HepG2 (cell line): Measurements from ENCODE around the gene DPF1. TPM values are rescaled to one million over a fixed set of nuclear protein-coding genes. Genes with fewer than 3 reads are reported as not detected.

ENCODE experiments used
- ARID3A ChIP-seq: IDR thresholded peaks from 2 replicates; pipeline ENCODE4 v1.6.1; 2012; ENCODE audit warnings: low read depth, low read length, improper control_type of control experiment
- BATF2 ChIP-seq: sonication (generic); formaldehyde crosslinking; IDR thresholded peaks from 2 replicates; pipeline ENCODE4 v1.8.0; 2022; ENCODE audit warnings: mild to moderate bottlenecking, missing genetic modification reagents, moderate library complexity
- BCLAF1 ChIP-seq: fragments of 450-650 bp; IDR thresholded peaks from 2 replicates; pipeline ENCODE4 v1.6.1; 2017; ENCODE audit warnings: mild to moderate bottlenecking
- CCAR2 ChIP-seq: fragments of 200-400 bp; formaldehyde crosslinking; optimal IDR thresholded peaks from 2 replicates; pipeline ENCODE3; 2018; ENCODE audit warnings: low read depth, mild to moderate bottlenecking, low read length, moderate library complexity
- FOXO1 ChIP-seq: sonication (generic); formaldehyde crosslinking; IDR thresholded peaks from 2 replicates; pipeline ENCODE4 v1.4.0; 2020; ENCODE audit warnings: missing genetic modification reagents
- KDM2A ChIP-seq: sonication (generic); formaldehyde crosslinking; IDR thresholded peaks from 2 replicates; pipeline ENCODE4 v1.4.0; 2020; ENCODE audit warnings: low read depth, missing genetic modification reagents, borderline replicate concordance
- NR2F2 ChIP-seq: IDR thresholded peaks from 2 replicates; pipeline ENCODE4 v1.6.1; 2012; ENCODE audit warnings: low read depth, inconsistent platforms, borderline replicate concordance
- PITX1 ChIP-seq: sonication (generic); formaldehyde crosslinking; IDR thresholded peaks from 2 replicates; pipeline ENCODE4 v1.5.1; 2020; ENCODE audit warnings: mild to moderate bottlenecking, missing genetic modification reagents
- RFX3 ChIP-seq: IDR thresholded peaks from 2 replicates; pipeline ENCODE4 v1.6.1; 2016; ENCODE audit warnings: missing biosample characterization, missing genetic modification reagents
- RXRA ChIP-seq: sonication (generic); formaldehyde crosslinking; IDR thresholded peaks from 2 replicates; pipeline ENCODE4 v1.5.1; 2020; ENCODE audit warnings: missing genetic modification reagents
- ZMAT3 ChIP-seq: sonication (generic); formaldehyde crosslinking; conservative IDR thresholded peaks from 2 replicates; pipeline ENCODE4 v1.7.0; 2021; ENCODE audit warnings: missing genetic modification reagents
- ZNF282 ChIP-seq: fragments of 450-650 bp; IDR thresholded peaks from 2 replicates; pipeline ENCODE4 v1.6.1; 2018; ENCODE audit not compliant: partially characterized antibody
- ZNF317 ChIP-seq: sonication (generic); formaldehyde crosslinking; IDR thresholded peaks from 2 replicates; pipeline ENCODE4 v1.5.0; 2020; ENCODE audit warnings: mild to moderate bottlenecking, missing genetic modification reagents
- ZNF329 ChIP-seq: sonication (generic); formaldehyde crosslinking; IDR thresholded peaks from 2 replicates; pipeline ENCODE4 v1.9.0; 2021; ENCODE audit warnings: low read depth, mild to moderate bottlenecking, missing genetic modification reagents
- ZNF333 ChIP-seq: sonication (generic); formaldehyde crosslinking; IDR thresholded peaks from 2 replicates; pipeline ENCODE4 v1.4.0; 2020; ENCODE audit warnings: mild to moderate bottlenecking, missing genetic modification reagents, borderline replicate concordance
- ZNF451 ChIP-seq: sonication (generic); formaldehyde crosslinking; IDR thresholded peaks from 2 replicates; pipeline ENCODE4 v1.5.0; 2020; ENCODE audit warnings: mild to moderate bottlenecking, missing genetic modification reagents
- ZNF816 ChIP-seq: sonication (generic); formaldehyde crosslinking; IDR thresholded peaks from 2 replicates; pipeline ENCODE4 v1.8.0; 2022; ENCODE audit warnings: missing genetic modification reagents, mild to moderate bottlenecking, borderline replicate concordance
- polyA plus RNA-seq, 8 experiments: library from polyadenylated mRNA; depleted of rRNA in 3 of 8; stranded (reverse) in 7 of 8; unstranded in 1 of 8; fragments of >200 nt; fragmentation: Illumina TruSeq in 4 of 8; extraction: Trizol in 4 of 8; gene quantifications; 2 replicates each; pipeline versions ENCODE4 v1.2.1 to v1.2.3, GENCODE V29; 2011 to 2016; ENCODE audit warnings: low read depth in 4 of 8, missing spikeins in 1 of 8, mixed read lengths in 1 of 8; ENCODE audit not compliant: insufficient read depth in 1 of 8
- total RNA-seq, 5 experiments: library from RNA; depleted of rRNA; stranded (reverse); fragments of >200 nt; fragmentation: Illumina TruSeq; extraction: Trizol; gene quantifications; 2 replicates each; pipeline ENCODE4 v1.2.3, GENCODE V29; 2016; ENCODE audit warnings: low read depth in 1 of 5
- TF ChIP-seq, protein P1 (sequence below): sonication (generic); formaldehyde crosslinking; IDR thresholded peaks from 2 replicates; pipeline ENCODE4 v1.8.1; 2023; ENCODE audit warnings: mild to moderate bottlenecking, moderate library complexity, missing genetic modification reagents
- TF ChIP-seq, protein P2 (sequence below): sonication (generic); formaldehyde crosslinking; IDR thresholded peaks from 2 replicates; pipeline ENCODE4 v1.9.0; 2021; ENCODE audit warnings: missing genetic modification reagents, mild to moderate bottlenecking, borderline replicate concordance
- TF ChIP-seq, protein P3 (sequence below): sonication (generic); formaldehyde crosslinking; IDR thresholded peaks from 2 replicates; pipeline ENCODE4 v1.5.0; 2020; ENCODE audit warnings: missing genetic modification reagents

Gene DPF1
- total and polyA plus RNA-seq, 2 of the 13 experiments (the other 11 are each of a cell fraction or from before 2014, with no cell fraction given): 1.0 to 3.2 TPM

- TF ChIP-seq BCLAF1: no peak
- TF ChIP-seq, protein P1, sequence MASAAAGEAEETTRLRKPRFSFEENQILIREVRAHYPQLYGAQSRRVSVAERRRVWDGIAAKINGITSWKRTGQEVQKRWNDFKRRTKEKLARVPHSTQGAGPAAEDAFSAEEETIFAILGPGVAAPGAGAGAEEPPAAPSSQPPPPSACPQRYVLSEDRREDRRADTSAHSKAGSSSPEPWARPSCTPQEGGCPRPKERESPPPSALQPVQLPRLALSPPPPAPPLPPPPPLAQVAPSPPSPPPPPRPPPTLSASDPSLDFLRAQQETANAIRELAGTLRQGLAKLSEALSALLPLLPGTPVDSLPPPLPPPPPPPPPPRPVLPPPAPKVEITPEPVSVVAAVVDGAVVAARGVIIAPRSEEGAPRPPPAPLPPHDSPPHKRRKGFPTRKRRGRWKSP (CRISPR knock-in tag): no peak
- peak; percentile 59; the same call in 1 of the 2 replicates for TF ChIP-seq PITX1 (CRISPR knock-in tag)
- peak; percentile 48; the same call in 1 of the 2 replicates for TF ChIP-seq ARID3A
- no peak for TF ChIP-seq ZNF333 (CRISPR knock-in tag)
- TF ChIP-seq RFX3 (CRISPR knock-in tag): no peak
- no peak for TF ChIP-seq ZNF282
- no peak for TF ChIP-seq ZMAT3
- no peak for TF ChIP-seq FOXO1 (CRISPR knock-in tag)
- TF ChIP-seq, protein P2, sequence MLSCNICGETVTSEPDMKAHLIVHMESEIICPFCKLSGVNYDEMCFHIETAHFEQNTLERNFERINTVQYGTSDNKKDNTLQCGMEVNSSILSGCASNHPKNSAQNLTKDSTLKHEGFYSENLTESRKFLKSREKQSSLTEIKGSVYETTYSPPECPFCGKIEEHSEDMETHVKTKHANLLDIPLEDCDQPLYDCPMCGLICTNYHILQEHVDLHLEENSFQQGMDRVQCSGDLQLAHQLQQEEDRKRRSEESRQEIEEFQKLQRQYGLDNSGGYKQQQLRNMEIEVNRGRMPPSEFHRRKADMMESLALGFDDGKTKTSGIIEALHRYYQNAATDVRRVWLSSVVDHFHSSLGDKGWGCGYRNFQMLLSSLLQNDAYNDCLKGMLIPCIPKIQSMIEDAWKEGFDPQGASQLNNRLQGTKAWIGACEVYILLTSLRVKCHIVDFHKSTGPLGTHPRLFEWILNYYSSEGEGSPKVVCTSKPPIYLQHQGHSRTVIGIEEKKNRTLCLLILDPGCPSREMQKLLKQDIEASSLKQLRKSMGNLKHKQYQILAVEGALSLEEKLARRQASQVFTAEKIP: no peak
- no peak for TF ChIP-seq BATF2 (CRISPR knock-in tag)
- peak; percentile 54; the same call in 1 of the 2 replicates for TF ChIP-seq NR2F2
- TF ChIP-seq ZNF816: no peak
- peak; percentile 59; the same call in 1 of the 2 replicates for TF ChIP-seq RXRA (CRISPR knock-in tag)
- TF ChIP-seq ZNF451: no peak
- TF ChIP-seq ZNF317: no peak
- TF ChIP-seq CCAR2: no peak
- TF ChIP-seq KDM2A (CRISPR knock-in tag): no peak
- TF ChIP-seq, protein P3, sequence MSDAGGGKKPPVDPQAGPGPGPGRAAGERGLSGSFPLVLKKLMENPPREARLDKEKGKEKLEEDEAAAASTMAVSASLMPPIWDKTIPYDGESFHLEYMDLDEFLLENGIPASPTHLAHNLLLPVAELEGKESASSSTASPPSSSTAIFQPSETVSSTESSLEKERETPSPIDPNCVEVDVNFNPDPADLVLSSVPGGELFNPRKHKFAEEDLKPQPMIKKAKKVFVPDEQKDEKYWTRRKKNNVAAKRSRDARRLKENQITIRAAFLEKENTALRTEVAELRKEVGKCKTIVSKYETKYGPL: no peak
- no peak for TF ChIP-seq ZNF329
These were observed 23.8 kb upstream of the DPF1 start (continued) for GRCh38 chr19:38247734-38248268.
